ENCODE measurements around the gene PBOV1.

GRCh38 chr6:138184230-138184629 is 34.1 kb downstream of the PBOV1 start:
- TF ChIP-seq CTCF (conservative IDR thresholded peaks at IDR 0.05) (no peak), ZFX (IDR thresholded peaks at IDR 0.05) (no peak)

All from C4-2B (cell line).